ENCODE results near the gene LRMDA.

GRCh38 chr10:75877877-75878276, 446.5 kb downstream of the LRMDA start:
- no peak for TF ChIP-seq CTCF (conservative IDR thresholded peaks at IDR 0.05; ENCODE audit: low read length)
- no peak for TF ChIP-seq EZH2phosphoT487 (IDR thresholded peaks at IDR 0.05; ENCODE audit: borderline replicate concordance, low read depth, low read length)

Data from OCI-LY7 (cell line).